Liver (tissue), 3 donors: ENCODE data around the gene S100PBP.

ENCODE experiments used
- FOXA1 ChIP-seq: IDR thresholded peaks from 2 replicates; pipeline ENCODE4 v1.6.1; 2016; ENCODE audit warnings: antibody characterized with exemption
- JUND ChIP-seq, 2 donors: IDR thresholded peaks; 2 replicates each; pipeline ENCODE4 v1.6.1; 2016; ENCODE audit warnings: antibody characterized with exemption in 2 of 2
- RAD21 ChIP-seq, 2 donors: IDR thresholded peaks; 2 replicates each; pipeline ENCODE4 v1.6.1; 2016; ENCODE audit warnings: antibody characterized with exemption in 2 of 2, mild to moderate bottlenecking in 2 of 2
- TAF1 ChIP-seq: conservative IDR thresholded peaks from 2 replicates; pipeline ENCODE4 v1.6.1; 2016; ENCODE audit warnings: antibody characterized with exemption, mild to moderate bottlenecking
- YY1 ChIP-seq: IDR thresholded peaks from 2 replicates; pipeline ENCODE4 v1.6.1; 2016; ENCODE audit warnings: antibody characterized with exemption, mild to moderate bottlenecking
- TF ChIP-seq, protein P1 (sequence below): fragments of 150-350 bp; IDR thresholded peaks from 2 replicates; pipeline ENCODE4 v1.5.1; 2017; ENCODE audit warnings: improper control_type of control experiment, low read depth, low read length; ENCODE audit not compliant: missing input control
- TF ChIP-seq, protein P2 (sequence below): IDR thresholded peaks from 2 replicates; pipeline ENCODE4 v1.6.1; 2016; ENCODE audit warnings: antibody characterized with exemption
- donor health status: healthy.
- donor health status: healthy.

DNA sequence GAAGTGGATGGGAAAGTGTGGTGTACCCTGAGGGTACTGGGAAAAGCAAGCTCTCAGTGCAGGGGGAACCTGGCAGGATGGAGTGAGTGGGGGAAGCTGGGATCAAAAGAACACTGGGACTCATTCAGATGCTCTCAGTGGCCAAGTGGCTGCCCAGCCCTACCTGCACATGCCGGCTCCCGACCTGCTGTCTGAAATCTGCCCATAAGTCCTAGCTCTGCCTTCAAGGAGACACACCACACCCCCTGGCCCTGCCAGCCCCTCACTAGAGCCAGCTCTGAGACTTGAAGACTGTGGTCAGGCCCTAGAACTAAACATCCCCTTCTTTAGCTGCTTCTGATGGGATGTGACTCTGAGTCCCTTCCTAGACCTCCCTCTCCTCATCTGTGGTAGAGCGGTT is 81.5 kb downstream of the S100PBP start:
- TF ChIP-seq, protein P1, sequence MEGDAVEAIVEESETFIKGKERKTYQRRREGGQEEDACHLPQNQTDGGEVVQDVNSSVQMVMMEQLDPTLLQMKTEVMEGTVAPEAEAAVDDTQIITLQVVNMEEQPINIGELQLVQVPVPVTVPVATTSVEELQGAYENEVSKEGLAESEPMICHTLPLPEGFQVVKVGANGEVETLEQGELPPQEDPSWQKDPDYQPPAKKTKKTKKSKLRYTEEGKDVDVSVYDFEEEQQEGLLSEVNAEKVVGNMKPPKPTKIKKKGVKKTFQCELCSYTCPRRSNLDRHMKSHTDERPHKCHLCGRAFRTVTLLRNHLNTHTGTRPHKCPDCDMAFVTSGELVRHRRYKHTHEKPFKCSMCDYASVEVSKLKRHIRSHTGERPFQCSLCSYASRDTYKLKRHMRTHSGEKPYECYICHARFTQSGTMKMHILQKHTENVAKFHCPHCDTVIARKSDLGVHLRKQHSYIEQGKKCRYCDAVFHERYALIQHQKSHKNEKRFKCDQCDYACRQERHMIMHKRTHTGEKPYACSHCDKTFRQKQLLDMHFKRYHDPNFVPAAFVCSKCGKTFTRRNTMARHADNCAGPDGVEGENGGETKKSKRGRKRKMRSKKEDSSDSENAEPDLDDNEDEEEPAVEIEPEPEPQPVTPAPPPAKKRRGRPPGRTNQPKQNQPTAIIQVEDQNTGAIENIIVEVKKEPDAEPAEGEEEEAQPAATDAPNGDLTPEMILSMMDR, result no peak
- TF ChIP-seq, protein P2, sequence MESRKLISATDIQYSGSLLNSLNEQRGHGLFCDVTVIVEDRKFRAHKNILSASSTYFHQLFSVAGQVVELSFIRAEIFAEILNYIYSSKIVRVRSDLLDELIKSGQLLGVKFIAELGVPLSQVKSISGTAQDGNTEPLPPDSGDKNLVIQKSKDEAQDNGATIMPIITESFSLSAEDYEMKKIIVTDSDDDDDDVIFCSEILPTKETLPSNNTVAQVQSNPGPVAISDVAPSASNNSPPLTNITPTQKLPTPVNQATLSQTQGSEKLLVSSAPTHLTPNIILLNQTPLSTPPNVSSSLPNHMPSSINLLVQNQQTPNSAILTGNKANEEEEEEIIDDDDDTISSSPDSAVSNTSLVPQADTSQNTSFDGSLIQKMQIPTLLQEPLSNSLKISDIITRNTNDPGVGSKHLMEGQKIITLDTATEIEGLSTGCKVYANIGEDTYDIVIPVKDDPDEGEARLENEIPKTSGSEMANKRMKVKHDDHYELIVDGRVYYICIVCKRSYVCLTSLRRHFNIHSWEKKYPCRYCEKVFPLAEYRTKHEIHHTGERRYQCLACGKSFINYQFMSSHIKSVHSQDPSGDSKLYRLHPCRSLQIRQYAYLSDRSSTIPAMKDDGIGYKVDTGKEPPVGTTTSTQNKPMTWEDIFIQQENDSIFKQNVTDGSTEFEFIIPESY, result no peak
- TF ChIP-seq JUND (IDR thresholded peaks at IDR 0.05) (no peak), FOXA1 (no peak), YY1 (no peak), TAF1 (no peak), RAD21 (IDR thresholded peaks at IDR 0.05) (no peak)
